Stimulated activated naive CD8-positive, alpha-beta T cell treated with anti-CD3 and anti-CD28 coated beads, Interleukin-15, Interleukin-2, amounts not matched to agents 100 ng/mL and 50 ng/mL, for 24 hours (primary cell): ENCODE measurements around the gene CRTC3.
A peak's percentile ranks its signal among the peaks of the same experiment; 100 is the strongest.
"Not testable (repeated sequence)": the region's sequence is repeated elsewhere in the genome, so short reads cannot be mapped to it uniquely, and the experiment has no call there.

Experiments used
- H3K27ac Mint-ChIP-seq: one replicate; pipeline ENCODE4 v1.8.0; 2021; ENCODE audit warnings: mild to moderate bottlenecking, mixed read lengths
- H3K27me3 Mint-ChIP-seq: one replicate; pipeline ENCODE4 v1.8.0; 2021; ENCODE audit warnings: mixed read lengths
- H3K36me3 Mint-ChIP-seq: one replicate; pipeline ENCODE4 v1.8.0; 2021; ENCODE audit warnings: low read depth, mixed read lengths
- H3K4me1 Mint-ChIP-seq: one replicate; pipeline ENCODE4 v1.8.0; 2021; ENCODE audit warnings: low read depth, mixed read lengths
- H3K4me3 Mint-ChIP-seq: one replicate; pipeline ENCODE4 v1.8.0; 2021; ENCODE audit warnings: mild to moderate bottlenecking, mixed read lengths
- H3K9me3 Mint-ChIP-seq: one replicate; pipeline ENCODE4 v1.8.0; 2021; ENCODE audit warnings: mixed read lengths

Gene CRTC3

GRCh38 chr15:90510781-90511180 lies 18.9 kb upstream of the CRTC3 start:
- Mint-ChIP-seq H3K4me3 (peak overlapping the region; percentile 82), H3K4me1 (peaks cover 17% of the 10 kb centered on the region)
- H3K9me3 Mint-ChIP-seq, H3K27ac Mint-ChIP-seq, H3K36me3 Mint-ChIP-seq, H3K27me3 Mint-ChIP-seq: not testable (repeated sequence)

DNA sequence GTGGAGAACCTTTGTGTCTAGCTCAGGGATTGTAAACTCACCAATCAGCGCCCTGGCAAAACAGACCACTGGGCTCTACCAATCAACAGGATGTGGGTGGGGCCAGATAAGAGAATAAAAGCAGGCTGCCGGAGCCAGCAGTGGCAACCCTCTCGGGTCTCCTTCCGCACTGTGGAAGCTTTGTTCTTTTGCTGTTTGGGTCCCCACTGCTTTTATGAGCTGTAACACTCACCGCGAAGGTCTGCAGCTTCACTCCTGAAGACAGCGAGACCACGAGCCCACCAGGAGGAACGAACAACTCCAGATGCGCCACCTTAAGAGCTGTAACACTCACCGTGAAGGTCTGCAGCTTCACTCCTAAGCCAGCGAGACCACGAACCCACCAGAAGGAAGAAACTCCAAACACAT lies 18.5 kb upstream of the CRTC3 start:
- H3K4me3 Mint-ChIP-seq, result peak overlapping the region; percentile 82

GRCh38 chr15:90512276-90512675 lies 17.4 kb upstream of the CRTC3 start:
- peaks cover 7% of the 10 kb centered on the region for H3K36me3 Mint-ChIP-seq
- no peak overlapping the region for H3K4me3 Mint-ChIP-seq
- peaks cover 17% of the 10 kb centered on the region for H3K4me1 Mint-ChIP-seq
- no peak overlapping the region for H3K27ac Mint-ChIP-seq
- H3K9me3 Mint-ChIP-seq, result no peaks in the 10 kb centered on the region
- peaks cover 4% of the 10 kb centered on the region for H3K27me3 Mint-ChIP-seq

More for the DNA sequence above, 18.5 kb upstream of the CRTC3 start:
- peaks cover 17% of the 10 kb centered on the region for H3K4me1 Mint-ChIP-seq
- not testable (repeated sequence) for H3K27me3 Mint-ChIP-seq, H3K36me3 Mint-ChIP-seq, H3K9me3 Mint-ChIP-seq
- peak overlapping the region; percentile 72 for H3K27ac Mint-ChIP-seq

GRCh38 chr15:90512981-90513380 lies 16.7 kb upstream of the CRTC3 start:
- H3K36me3 Mint-ChIP-seq, result peaks cover 7% of the 10 kb centered on the region
- H3K4me3 Mint-ChIP-seq, result no peak overlapping the region
- peaks cover 4% of the 10 kb centered on the region for H3K27me3 Mint-ChIP-seq
- H3K27ac Mint-ChIP-seq, result no peak overlapping the region
- no peaks in the 10 kb centered on the region for H3K9me3 Mint-ChIP-seq
- H3K4me1 Mint-ChIP-seq, result peaks cover 17% of the 10 kb centered on the region

DNA sequence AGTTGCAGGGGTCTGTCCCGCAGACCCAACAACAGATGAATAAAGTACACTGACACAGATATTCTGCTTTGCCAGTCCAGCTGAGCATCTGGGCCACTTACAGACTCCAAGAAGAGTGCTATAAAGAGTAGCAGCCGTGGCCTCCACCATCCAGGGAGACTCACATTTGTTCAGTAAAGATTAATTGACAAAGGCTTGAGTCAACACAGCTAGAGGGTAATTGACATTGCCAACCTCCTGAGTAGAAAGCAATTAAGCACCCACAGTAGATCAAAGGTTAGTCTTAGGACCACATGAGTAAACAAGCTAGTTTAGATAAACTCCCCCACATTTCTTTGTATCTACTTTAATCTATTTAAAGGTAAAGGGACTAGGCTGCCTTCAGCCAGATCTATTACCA lies 16.3 kb upstream of the CRTC3 start:
- peaks cover 4% of the 10 kb centered on the region for H3K27me3 Mint-ChIP-seq
- H3K27ac Mint-ChIP-seq, result no peak overlapping the region
- H3K36me3 Mint-ChIP-seq, result peaks cover 7% of the 10 kb centered on the region
- no peak overlapping the region for H3K4me3 Mint-ChIP-seq
- no peaks in the 10 kb centered on the region for H3K9me3 Mint-ChIP-seq
- H3K4me1 Mint-ChIP-seq, result peaks cover 17% of the 10 kb centered on the region

- not testable (repeated sequence) for H3K9me3 Mint-ChIP-seq, H3K27ac Mint-ChIP-seq, H3K27me3 Mint-ChIP-seq, H3K4me3 Mint-ChIP-seq, H3K36me3 Mint-ChIP-seq
- H3K4me1 Mint-ChIP-seq, result peaks cover 17% of the 10 kb centered on the region
These were observed 15.8 kb upstream of the CRTC3 start for GRCh38 chr15:90513893-90514292.

GRCh38 chr15:90519688-90520087 lies 10.0 kb upstream of the CRTC3 start:
- H3K27ac Mint-ChIP-seq, result no peak overlapping the region
- no peaks in the 10 kb centered on the region for H3K27me3 Mint-ChIP-seq
- H3K36me3 Mint-ChIP-seq, result no peaks in the 10 kb centered on the region
- H3K4me3 Mint-ChIP-seq, result no peak overlapping the region
- H3K9me3 Mint-ChIP-seq, result no peaks in the 10 kb centered on the region
- H3K4me1 Mint-ChIP-seq, result no peaks in the 10 kb centered on the region

DNA sequence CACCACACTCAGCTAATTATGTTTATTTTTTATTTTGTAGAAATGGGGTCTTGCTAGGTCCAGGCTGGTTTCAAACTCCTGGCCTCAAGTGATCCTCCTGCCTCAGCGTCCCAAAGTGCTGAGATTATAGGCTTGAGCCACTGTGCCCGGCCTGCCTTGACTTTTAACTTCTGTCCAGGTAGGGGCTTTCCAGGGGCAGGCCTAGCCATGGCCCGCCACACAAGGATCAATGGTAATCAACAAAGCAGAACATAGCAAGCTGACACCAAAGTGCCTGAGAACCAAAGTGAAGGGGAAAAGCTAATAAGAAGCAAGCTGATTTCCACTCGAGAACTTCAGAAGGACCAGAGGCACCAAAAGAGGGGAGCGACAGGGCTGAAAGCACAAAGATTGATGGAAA lies 9.4 kb upstream of the CRTC3 start:
- H3K36me3 Mint-ChIP-seq, result no peaks in the 10 kb centered on the region
- H3K27me3 Mint-ChIP-seq, result no peaks in the 10 kb centered on the region
- H3K9me3 Mint-ChIP-seq, result no peaks in the 10 kb centered on the region
- no peak overlapping the region for H3K27ac Mint-ChIP-seq
- no peak overlapping the region for H3K4me3 Mint-ChIP-seq
- no peaks in the 10 kb centered on the region for H3K4me1 Mint-ChIP-seq

DNA sequence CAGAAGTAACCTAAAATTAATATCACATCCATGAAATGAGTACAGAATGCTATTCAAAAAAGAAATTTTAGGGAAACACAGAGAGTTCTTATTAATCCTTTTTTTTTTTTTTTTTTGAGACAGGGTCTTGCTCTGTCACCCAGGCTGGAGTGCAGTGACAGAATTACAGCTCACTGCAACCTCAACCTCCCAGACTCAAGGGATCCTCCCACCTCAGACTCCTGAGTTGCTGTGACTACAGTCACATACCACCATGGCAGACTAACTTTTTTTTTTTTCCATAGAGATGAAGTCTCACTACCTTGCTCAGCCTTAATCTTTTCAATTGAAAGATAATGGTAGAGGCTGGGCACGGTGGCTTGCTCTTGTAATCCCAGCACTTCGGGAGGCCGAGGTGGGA lies 6.3 kb upstream of the CRTC3 start:
- Mint-ChIP-seq H3K4me3 (no peak overlapping the region), H3K9me3 (no peaks in the 10 kb centered on the region), H3K36me3 (no peaks in the 10 kb centered on the region), H3K4me1 (no peaks in the 10 kb centered on the region), H3K27ac (no peak overlapping the region), H3K27me3 (no peaks in the 10 kb centered on the region)

DNA sequence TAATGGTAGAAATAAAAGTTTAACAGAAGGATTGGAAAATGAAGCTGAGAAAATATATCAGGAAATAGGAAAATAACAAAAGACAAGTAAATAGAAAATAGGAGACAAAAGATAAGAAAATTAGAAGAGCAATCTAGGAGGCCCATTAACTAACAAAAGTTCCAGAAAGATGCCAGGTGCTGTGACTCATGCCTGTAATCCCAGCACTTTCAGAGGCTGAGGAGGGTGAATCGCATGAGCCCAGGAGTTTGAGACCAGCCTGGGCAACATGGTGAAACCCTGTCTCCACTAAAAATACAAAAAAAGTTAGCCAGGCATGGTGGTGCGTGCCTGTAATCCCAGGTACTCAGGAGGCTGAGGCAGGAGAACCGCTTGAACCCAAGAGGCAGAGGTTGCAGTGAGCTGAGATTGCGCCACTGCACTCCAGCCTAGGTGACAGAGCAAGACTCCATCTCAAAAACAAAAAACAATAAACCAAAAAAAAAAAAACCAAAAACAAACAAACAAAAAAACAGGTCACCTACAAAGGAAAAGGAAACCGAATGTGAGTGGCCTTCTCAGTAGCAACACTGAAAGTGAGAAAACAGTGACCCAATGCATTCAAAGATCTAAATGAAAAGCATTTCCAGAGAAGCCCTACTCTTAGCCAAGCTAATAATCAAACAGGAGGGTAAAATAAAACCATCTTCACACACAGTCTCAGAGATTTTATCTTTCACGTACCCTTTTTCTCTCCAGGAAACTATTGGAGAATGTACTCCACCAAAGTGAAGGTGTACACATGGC lies 5.5 kb upstream of the CRTC3 start:
- H3K36me3 Mint-ChIP-seq, H3K4me1 Mint-ChIP-seq, H3K27ac Mint-ChIP-seq, H3K9me3 Mint-ChIP-seq, H3K4me3 Mint-ChIP-seq, H3K27me3 Mint-ChIP-seq: not testable (repeated sequence)

GRCh38 chr15:90529011-90529370 lies 732 bp upstream of the CRTC3 start:
- H3K4me3 Mint-ChIP-seq, result peak overlapping the region; percentile 84

DNA sequence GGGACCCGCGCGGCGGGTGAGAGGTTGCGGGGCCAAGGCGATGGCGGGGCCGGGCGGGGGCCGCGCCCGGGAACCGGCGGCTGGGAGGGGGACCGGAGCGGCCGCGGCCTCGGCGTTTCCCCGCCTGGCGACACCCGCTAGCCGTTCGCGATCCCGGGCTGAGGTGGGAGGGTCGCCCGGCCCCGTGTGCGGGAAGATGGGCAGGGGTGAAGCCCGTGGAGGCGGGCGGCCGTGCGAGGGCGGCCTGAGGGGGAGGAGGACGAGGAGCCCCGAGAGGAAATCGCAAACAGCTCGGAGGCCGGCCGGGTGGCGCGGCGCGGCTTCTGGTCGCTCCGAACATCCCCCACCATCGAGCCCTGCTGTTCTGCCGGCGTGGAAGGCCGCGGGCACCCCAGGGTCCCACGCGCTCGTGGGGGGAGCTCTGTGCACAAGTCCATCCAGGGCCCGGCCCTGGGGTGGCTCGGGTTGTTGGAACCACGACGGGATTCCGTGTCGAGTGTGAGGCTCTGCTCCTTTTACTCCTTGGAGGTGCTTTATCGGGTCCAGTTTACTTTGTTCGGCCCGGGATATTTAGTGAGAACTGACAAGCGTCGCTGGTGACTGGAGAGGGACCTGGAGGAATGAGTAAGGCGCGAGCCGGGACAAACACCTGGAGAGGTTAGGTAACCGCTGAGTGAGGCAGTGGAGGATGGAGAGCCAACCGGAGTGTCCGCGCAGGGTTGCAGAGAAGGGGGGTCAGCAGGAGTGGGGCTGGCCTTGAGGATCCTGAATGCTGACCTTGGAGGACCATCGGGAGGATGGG lies 728 bp downstream of the CRTC3 start:
- peaks cover 50% of the 10 kb centered on the region for H3K4me1 Mint-ChIP-seq
- peak overlapping the region; percentile 86 for H3K27ac Mint-ChIP-seq
- no peaks in the 10 kb centered on the region for H3K36me3 Mint-ChIP-seq
- peak overlapping the region; percentile 97 for H3K4me3 Mint-ChIP-seq
- H3K9me3 Mint-ChIP-seq, result no peaks in the 10 kb centered on the region
- no peaks in the 10 kb centered on the region for H3K27me3 Mint-ChIP-seq

More at GRCh38 chr15:90529011-90529370, 732 bp upstream of the CRTC3 start:
- Mint-ChIP-seq H3K4me1 (peaks cover 36% of the 10 kb centered on the region), H3K27me3 (no peaks in the 10 kb centered on the region), H3K36me3 (no peaks in the 10 kb centered on the region), H3K9me3 (no peaks in the 10 kb centered on the region), H3K27ac (peak overlapping the region; percentile 92)

GRCh38 chr15:90531147-90531546 lies 1.4 kb downstream of the CRTC3 start:
- Mint-ChIP-seq H3K4me1 (peaks cover 55% of the 10 kb centered on the region), H3K36me3 (no peaks in the 10 kb centered on the region), H3K27me3 (no peaks in the 10 kb centered on the region), H3K4me3 (peak overlapping the region; percentile 97), H3K27ac (peak overlapping the region; percentile 86), H3K9me3 (no peaks in the 10 kb centered on the region)

DNA sequence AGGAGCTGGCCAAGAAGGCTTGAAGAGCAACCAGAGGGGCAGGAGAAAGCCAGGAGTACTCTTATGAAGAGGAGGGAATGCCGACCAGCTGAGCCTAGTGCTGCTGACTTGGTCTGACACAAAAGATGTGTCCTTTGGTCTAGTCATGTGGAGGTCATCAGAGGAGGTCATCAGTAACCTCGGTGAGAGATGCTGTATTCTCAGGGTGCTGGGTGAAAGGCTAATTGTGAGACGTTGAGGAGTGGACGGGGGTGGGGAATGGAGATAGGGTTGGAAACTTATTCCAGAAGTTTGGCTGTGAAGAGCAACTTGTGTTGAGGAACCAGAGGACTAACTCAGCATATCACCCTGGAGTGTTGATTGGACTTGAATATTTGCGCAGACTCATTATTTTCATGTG lies 5.5 kb downstream of the CRTC3 start:
- Mint-ChIP-seq H3K36me3 (peaks cover 19% of the 10 kb centered on the region), H3K27me3 (no peaks in the 10 kb centered on the region), H3K9me3 (no peaks in the 10 kb centered on the region), H3K27ac (no peak overlapping the region), H3K4me1 (peaks cover 85% of the 10 kb centered on the region), H3K4me3 (no peak overlapping the region)

DNA sequence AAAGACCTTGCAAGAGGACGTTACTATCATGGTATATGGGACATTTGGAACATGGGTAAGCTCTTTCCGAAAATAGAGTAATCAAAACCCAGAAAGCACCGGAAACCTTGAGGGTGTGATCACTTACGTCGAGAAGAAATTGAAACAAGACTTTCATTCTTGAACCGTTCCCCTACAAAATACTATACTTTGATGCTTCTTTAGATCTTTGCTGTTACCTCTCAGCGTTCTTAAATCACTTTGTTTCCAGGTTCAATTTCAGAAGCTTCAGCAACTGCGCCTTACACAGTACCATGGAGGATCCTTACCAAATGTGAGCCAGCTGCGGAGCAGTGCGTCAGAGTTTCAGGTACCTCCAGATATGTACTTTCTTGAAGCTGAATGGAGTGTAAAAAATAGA lies 10.1 kb downstream of the CRTC3 start:
- peaks cover 66% of the 10 kb centered on the region for H3K4me1 Mint-ChIP-seq
- H3K27me3 Mint-ChIP-seq, result no peaks in the 10 kb centered on the region
- H3K27ac Mint-ChIP-seq, result peak overlapping the region; percentile 83
- peaks cover 48% of the 10 kb centered on the region for H3K36me3 Mint-ChIP-seq
- H3K9me3 Mint-ChIP-seq, result no peaks in the 10 kb centered on the region
- peak overlapping the region; percentile 83 for H3K4me3 Mint-ChIP-seq
